ENCODE results near the gene ACP2. TPM values are rescaled to one million over a fixed set of nuclear protein-coding genes. Genes with fewer than 3 reads are reported as not detected.

Gene ACP2
- total RNA-seq, 1 donor from 2014 or later: 40.8 TPM

- Histone ChIP-seq H3K9ac (ENCODE audit: low read length) (peak within 1 kb of the TSS; percentile 54), H4K20me1 (ENCODE audit: insufficient read depth, low read length) (no peaks in the 10 kb centered on the region), H3K79me2 (ENCODE audit: insufficient read depth, low read length) (no peaks in the 10 kb centered on the region), H3K4me1 (ENCODE audit: insufficient read depth, low read length) (peaks cover 34% of the 10 kb centered on the region), H3K4me2 (ENCODE audit: low read length) (peak within 1 kb of the TSS; percentile 81), H3K27ac (ENCODE audit: low read depth, low read length) (no peak within 1 kb of the TSS), H2AFZ (ENCODE audit: low read depth, low read length) (peak within 1 kb of the TSS; percentile 84), H3K36me3 (ENCODE audit: insufficient read depth, low read length) (no peaks in the 10 kb centered on the region), H3K27me3 (ENCODE audit: insufficient read depth, low read length) (no peaks in the 10 kb centered on the region), H3K9me3 (ENCODE audit: insufficient read depth, low read depth, low read length) (no peaks in the 10 kb centered on the region), H3K4me3 (ENCODE audit: insufficient read depth, low read depth, low read length) (no peak within 1 kb of the TSS)
- TF ChIP-seq EZH2 (IDR thresholded peaks at IDR 0.05; ENCODE audit: insufficient read depth, low read length) (no peak), CTCF (IDR thresholded peaks at IDR 0.05; ENCODE audit: insufficient read depth, low read depth, low read length) (peak; percentile 38)
- Mint-ChIP-seq H3K36me3 (ENCODE audit: low read depth, unreplicated experiment) (no peaks in the 10 kb centered on the region), H3K4me3 (ENCODE audit: unreplicated experiment) (peak within 1 kb of the TSS; percentile 78), H3K27ac (ENCODE audit: unreplicated experiment) (no peak within 1 kb of the TSS), H3K9me3 (ENCODE audit: unreplicated experiment) (no peaks in the 10 kb centered on the region), H3K4me1 (ENCODE audit: low read depth, unreplicated experiment) (peaks cover 19% of the 10 kb centered on the region), H3K27me3 (ENCODE audit: low read depth, unreplicated experiment) (peaks cover 4% of the 10 kb centered on the region)
- DNase-seq (ENCODE audit: low read depth) (peak; percentile 53), FAIRE-seq (no peak)
These were observed 9.1 kb upstream of the ACP2 start, which contains the start of gene NR1H3 for GRCh38 chr11:47257517-47258316. Gene NR1H3, plus strand, starts transcription at chr11:47257996. Its CDS starts 1,221 bp downstream, at chr11:47259217.

GRCh38 chr11:47257177-47257516 lies 8.5 kb upstream of the ACP2 start:
- Mint-ChIP-seq H3K9me3 (ENCODE audit: unreplicated experiment) (no peaks in the 10 kb centered on the region), H3K4me3 (ENCODE audit: unreplicated experiment) (no peak overlapping the region), H3K36me3 (ENCODE audit: low read depth, unreplicated experiment) (no peaks in the 10 kb centered on the region), H3K27ac (ENCODE audit: unreplicated experiment) (no peak overlapping the region), H3K4me1 (ENCODE audit: low read depth, unreplicated experiment) (peaks cover 19% of the 10 kb centered on the region), H3K27me3 (ENCODE audit: low read depth, unreplicated experiment) (peaks cover 4% of the 10 kb centered on the region)
- Histone ChIP-seq H3K27me3 (ENCODE audit: insufficient read depth, low read length) (no peaks in the 10 kb centered on the region), H3K27ac (ENCODE audit: low read depth, low read length) (no peak overlapping the region), H3K79me2 (ENCODE audit: insufficient read depth, low read length) (no peaks in the 10 kb centered on the region), H3K4me2 (ENCODE audit: low read length) (peak overlapping the region; percentile 81), H4K20me1 (ENCODE audit: insufficient read depth, low read length) (no peaks in the 10 kb centered on the region), H3K4me1 (ENCODE audit: insufficient read depth, low read length) (peaks cover 34% of the 10 kb centered on the region), H3K9ac (ENCODE audit: low read length) (peak overlapping the region; percentile 54), H3K9me3 (ENCODE audit: insufficient read depth, low read depth, low read length) (no peaks in the 10 kb centered on the region), H3K4me3 (ENCODE audit: insufficient read depth, low read depth, low read length) (no peak overlapping the region), H3K36me3 (ENCODE audit: insufficient read depth, low read length) (no peaks in the 10 kb centered on the region), H2AFZ (ENCODE audit: low read depth, low read length) (peak overlapping the region; percentile 84)
- DNase-seq (ENCODE audit: low read depth): no peak
- TF ChIP-seq CTCF (IDR thresholded peaks at IDR 0.05; ENCODE audit: insufficient read depth, low read depth, low read length) (no peak), EZH2 (IDR thresholded peaks at IDR 0.05; ENCODE audit: insufficient read depth, low read length) (no peak)
- FAIRE-seq: no peak

- no peak for DNase-seq (ENCODE audit: low read depth)
- H3K36me3 ChIP-seq (ENCODE audit: insufficient read depth, low read length): no peaks in the 10 kb centered on the region
- no peak for TF ChIP-seq EZH2 (IDR thresholded peaks at IDR 0.05; ENCODE audit: insufficient read depth, low read length)
- TF ChIP-seq CTCF (IDR thresholded peaks at IDR 0.05; ENCODE audit: insufficient read depth, low read depth, low read length): no peak
These were observed 7.8 kb upstream of the ACP2 start for GRCh38 chr11:47256374-47256773.

More at GRCh38 chr11:47256374-47256773, 7.8 kb upstream of the ACP2 start:
- Histone ChIP-seq H3K9ac (ENCODE audit: low read length) (no peak overlapping the region), H3K9me3 (ENCODE audit: insufficient read depth, low read depth, low read length) (no peaks in the 10 kb centered on the region), H3K4me3 (ENCODE audit: insufficient read depth, low read depth, low read length) (no peak overlapping the region), H3K27me3 (ENCODE audit: insufficient read depth, low read length) (no peaks in the 10 kb centered on the region), H3K4me1 (ENCODE audit: insufficient read depth, low read length) (peaks cover 34% of the 10 kb centered on the region), H2AFZ (ENCODE audit: low read depth, low read length) (no peak overlapping the region), H4K20me1 (ENCODE audit: insufficient read depth, low read length) (no peaks in the 10 kb centered on the region), H3K4me2 (ENCODE audit: low read length) (no peak overlapping the region), H3K27ac (ENCODE audit: low read depth, low read length) (no peak overlapping the region), H3K79me2 (ENCODE audit: insufficient read depth, low read length) (no peaks in the 10 kb centered on the region)
- H3K27me3 Mint-ChIP-seq (ENCODE audit: low read depth, unreplicated experiment): peaks cover 3% of the 10 kb centered on the region
- no peak overlapping the region for H3K27ac Mint-ChIP-seq (ENCODE audit: unreplicated experiment)
- FAIRE-seq: no peak
- H3K36me3 Mint-ChIP-seq (ENCODE audit: low read depth, unreplicated experiment): peaks cover 3% of the 10 kb centered on the region
- peaks cover 19% of the 10 kb centered on the region for H3K4me1 Mint-ChIP-seq (ENCODE audit: low read depth, unreplicated experiment)
- no peaks in the 10 kb centered on the region for H3K9me3 Mint-ChIP-seq (ENCODE audit: unreplicated experiment)
- no peak overlapping the region for H3K4me3 Mint-ChIP-seq (ENCODE audit: unreplicated experiment)
